ENCODE measurements around the gene ENC1. TPM values are rescaled to one million over a fixed set of nuclear protein-coding genes. Genes with fewer than 3 reads are reported as not detected.
"Not testable (repeated sequence)": the region's sequence is repeated elsewhere in the genome, so short reads cannot be mapped to it uniquely, and the experiment has no call there.

The ENC1 gene
- 1.2 and 2.0 TPM in 2 replicates for total RNA-seq

- peaks cover 35% of the 10 kb centered on the region for H3K4me1 Mint-ChIP-seq
- peak within 1 kb of the TSS; percentile 91 for H3K4me3 Mint-ChIP-seq
- H3K9me3 Mint-ChIP-seq: peaks cover 4% of the 10 kb centered on the region
- intact Hi-C loops (cut with micrococcal nuclease): loop anchor here (1.0 to 10.0 kb wide), 6 partner anchors 8 to 1076 kb away; partner anchors contain the start of genes ANKRA2 and UTP15
- H3K27ac Mint-ChIP-seq: peak within 1 kb of the TSS; percentile 47
- peaks cover 63% of the 10 kb centered on the region for H3K27me3 Mint-ChIP-seq
- peak; percentile 93 for DNase-seq
- H3K36me3 Mint-ChIP-seq (ENCODE audit: low read depth): no peaks in the 10 kb centered on the region
Measured at GRCh38 chr5:74640450-74640953, at the start of gene ENC1. Gene ENC1 (minus strand): TSS chr5:74640728. CDS start chr5:74636485, 4,243 bp downstream.

DNA sequence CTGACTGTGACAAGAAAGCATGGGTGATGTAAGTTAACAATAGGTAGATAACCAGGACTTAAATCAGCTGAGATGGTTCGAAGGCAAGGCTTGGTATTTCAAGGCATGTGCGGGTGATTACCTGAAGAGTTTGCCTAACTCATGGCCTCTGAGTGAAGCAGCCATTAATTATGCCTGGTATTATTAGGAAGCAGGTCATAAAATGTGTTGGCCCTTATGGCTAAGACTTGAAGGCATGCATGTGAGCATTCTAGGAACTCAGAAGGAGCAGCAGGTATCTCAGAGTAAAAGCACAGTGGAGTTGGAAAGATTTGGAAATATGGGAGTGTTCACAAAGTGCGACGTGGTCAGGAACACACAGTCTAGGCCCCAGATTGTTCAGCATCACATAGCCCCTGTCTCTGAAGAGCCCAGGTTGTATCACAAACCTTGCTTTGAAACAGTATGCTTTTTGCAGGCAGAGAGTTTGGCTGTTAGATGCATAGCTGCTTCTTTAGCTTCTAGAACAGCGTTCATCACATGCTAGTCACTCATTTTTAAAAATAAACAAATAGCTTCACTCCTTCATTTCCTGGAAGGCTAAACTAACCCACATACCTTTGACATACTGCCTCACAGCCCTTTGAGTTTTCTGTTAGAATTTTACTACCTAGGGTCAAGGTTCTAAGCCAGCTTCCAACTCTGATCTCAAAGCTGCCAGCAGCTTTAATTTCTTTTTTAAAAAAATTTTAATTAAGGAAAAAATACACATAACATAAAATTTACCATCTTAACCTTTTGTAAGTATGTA, 46.6 kb upstream of the ENC1 start:
- Mint-ChIP-seq H3K36me3 (ENCODE audit: low read depth) (peaks cover 27% of the 10 kb centered on the region), H3K4me1 (peaks cover 20% of the 10 kb centered on the region), H3K4me3 (peak overlapping the region; percentile 90), H3K27ac (no peak overlapping the region), H3K9me3 (no peaks in the 10 kb centered on the region), H3K27me3 (peaks cover 5% of the 10 kb centered on the region)
- peak; percentile 55 for DNase-seq
- intact Hi-C loops (cut with micrococcal nuclease): loop anchor here (5.0 kb wide), 2 partner anchors 80 to 175 kb away; partner anchors contain the start of genes GFM2 and NSA2

- peak; percentile 62 for DNase-seq
- H3K27ac Mint-ChIP-seq: peak overlapping the region; percentile 83
- H3K27me3 Mint-ChIP-seq: peaks cover 10% of the 10 kb centered on the region
- H3K36me3 Mint-ChIP-seq (ENCODE audit: low read depth): peaks cover 23% of the 10 kb centered on the region
- intact Hi-C loops (cut with micrococcal nuclease): loop anchor here (1.0 to 5.0 kb wide), 3 partner anchors 81 to 1121 kb away; partner anchors contain the start of genes ANKRA2, GFM2, NSA2 and UTP15
- peaks cover 20% of the 10 kb centered on the region for H3K4me1 Mint-ChIP-seq
- no peaks in the 10 kb centered on the region for H3K9me3 Mint-ChIP-seq
- H3K4me3 Mint-ChIP-seq: peak overlapping the region; percentile 90
Measured at GRCh38 chr5:74685979-74686631, 45.6 kb upstream of the ENC1 start.

DNA sequence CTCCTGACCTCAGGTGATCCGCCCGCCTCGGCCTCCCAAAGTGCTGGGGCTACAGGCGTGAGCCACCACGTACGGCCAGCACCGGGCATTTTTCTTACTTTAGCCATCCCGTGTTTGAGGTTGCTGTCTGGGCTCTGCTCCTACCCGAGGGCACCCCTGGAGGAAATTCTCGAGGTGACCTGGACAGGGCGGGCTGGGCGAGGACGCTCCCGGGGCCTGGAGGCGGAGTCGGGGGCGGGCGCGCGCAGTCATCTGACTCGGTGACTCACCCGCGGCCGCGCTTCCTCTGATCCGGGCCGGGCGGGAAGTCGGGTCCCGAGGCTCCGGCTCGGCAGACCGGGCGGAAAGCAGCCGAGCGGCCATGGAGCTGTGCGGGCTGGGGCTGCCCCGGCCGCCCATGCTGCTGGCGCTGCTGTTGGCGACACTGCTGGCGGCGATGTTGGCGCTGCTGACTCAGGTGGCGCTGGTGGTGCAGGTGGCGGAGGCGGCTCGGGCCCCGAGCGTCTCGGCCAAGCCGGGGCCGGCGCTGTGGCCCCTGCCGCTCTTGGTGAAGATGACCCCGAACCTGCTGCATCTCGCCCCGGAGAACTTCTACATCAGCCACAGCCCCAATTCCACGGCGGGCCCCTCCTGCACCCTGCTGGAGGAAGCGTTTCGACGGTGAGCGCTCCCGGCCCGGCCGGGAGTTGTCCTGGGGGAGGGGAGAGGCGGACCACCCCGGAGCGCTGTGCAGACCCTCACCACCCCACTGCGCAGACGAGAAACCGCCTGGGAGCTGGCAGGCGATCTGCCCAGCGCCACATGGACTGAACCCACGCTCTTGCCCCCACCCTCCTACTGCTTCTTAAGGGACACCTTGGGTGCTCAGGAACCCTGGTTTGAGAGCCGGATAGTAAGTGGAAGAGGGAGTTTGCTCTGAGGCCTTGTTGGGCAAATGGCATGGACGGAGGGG, 44.6 kb upstream of the ENC1 start, which contains the start of gene HEXB:
TSS of gene HEXB (plus strand) at position 334 of the 952 bp plus-strand sequence. CDS start at position 362, 28 bp downstream.
- intact Hi-C loops (cut with micrococcal nuclease): loop anchor here (1.0 to 5.0 kb wide), 3 partner anchors 82 to 1120 kb away; partner anchors contain the start of genes ANKRA2, GFM2, NSA2 and UTP15
- no peaks in the 10 kb centered on the region for H3K9me3 Mint-ChIP-seq
- peaks cover 13% of the 10 kb centered on the region for H3K27me3 Mint-ChIP-seq
- H3K4me3 Mint-ChIP-seq: peak within 1 kb of the TSS; percentile 90
- peak; percentile 96 for DNase-seq
- H3K27ac Mint-ChIP-seq: peak within 1 kb of the TSS; percentile 83
- H3K36me3 Mint-ChIP-seq (ENCODE audit: low read depth): peaks cover 18% of the 10 kb centered on the region
- H3K4me1 Mint-ChIP-seq: peaks cover 20% of the 10 kb centered on the region

DNA sequence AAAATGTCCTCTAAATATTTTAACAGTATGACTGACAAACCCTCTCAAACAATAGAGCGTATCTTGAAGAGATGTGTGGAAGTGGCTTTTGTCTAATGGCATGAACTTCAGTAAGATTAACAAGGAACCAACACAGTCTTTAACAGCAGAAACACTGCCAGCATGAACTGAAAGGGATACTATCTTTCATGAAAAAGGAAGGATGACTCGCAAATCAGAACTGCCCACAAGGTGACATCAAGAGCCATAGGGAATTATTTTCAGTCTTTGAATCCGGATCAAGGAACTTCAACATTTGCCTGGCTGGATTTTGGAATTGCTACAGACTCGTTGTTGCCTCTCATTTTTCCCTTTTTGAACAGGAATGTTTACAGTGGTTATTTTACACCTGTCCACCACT, 39.4 kb upstream of the ENC1 start:
- Mint-ChIP-seq H3K4me1 (no peaks in the 10 kb centered on the region), H3K27ac (no peak overlapping the region), H3K9me3 (no peaks in the 10 kb centered on the region), H3K36me3 (ENCODE audit: low read depth) (no peaks in the 10 kb centered on the region), H3K27me3 (peaks cover 30% of the 10 kb centered on the region), H3K4me3 (no peak overlapping the region)
- DNase-seq: no peak
- intact Hi-C loops (cut with micrococcal nuclease): no loop called here

DNA sequence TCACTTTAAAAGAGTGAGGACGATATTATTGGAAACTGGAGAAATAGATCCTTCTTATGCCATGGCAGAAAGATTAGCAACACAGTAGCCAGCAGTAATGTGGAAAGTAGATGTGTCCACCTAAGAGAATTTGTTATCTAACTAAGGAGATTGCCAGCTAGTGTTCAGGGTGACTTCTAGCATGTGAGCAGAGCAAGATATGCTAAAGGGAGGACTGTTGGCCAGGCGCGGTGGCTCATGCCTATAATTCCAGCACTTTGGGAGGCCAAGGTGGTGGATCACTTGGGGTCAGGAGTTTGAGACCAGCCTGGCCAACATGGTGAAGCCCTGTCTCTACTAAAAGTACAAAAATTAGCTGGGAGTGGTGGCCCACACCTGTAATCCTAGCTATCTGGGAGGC, 38.8 kb upstream of the ENC1 start:
- H3K4me1 Mint-ChIP-seq; DNase-seq; intact Hi-C loops (cut with micrococcal nuclease); H3K9me3 Mint-ChIP-seq; H3K4me3 Mint-ChIP-seq; H3K36me3 Mint-ChIP-seq (ENCODE audit: low read depth); H3K27ac Mint-ChIP-seq: not testable (repeated sequence)
- peaks cover 32% of the 10 kb centered on the region for H3K27me3 Mint-ChIP-seq

GRCh38 chr5:74678123-74678522, 37.6 kb upstream of the ENC1 start:
- H3K4me3 Mint-ChIP-seq; H3K27ac Mint-ChIP-seq; H3K36me3 Mint-ChIP-seq (ENCODE audit: low read depth); DNase-seq; H3K9me3 Mint-ChIP-seq; intact Hi-C loops (cut with micrococcal nuclease); H3K4me1 Mint-ChIP-seq: not testable (repeated sequence)
- H3K27me3 Mint-ChIP-seq: peaks cover 35% of the 10 kb centered on the region

GRCh38 chr5:74676466-74676865, 35.9 kb upstream of the ENC1 start:
- H3K27ac Mint-ChIP-seq; H3K4me1 Mint-ChIP-seq; DNase-seq; H3K9me3 Mint-ChIP-seq; intact Hi-C loops (cut with micrococcal nuclease); H3K36me3 Mint-ChIP-seq (ENCODE audit: low read depth); H3K4me3 Mint-ChIP-seq: not testable (repeated sequence)
- H3K27me3 Mint-ChIP-seq: peaks cover 33% of the 10 kb centered on the region

DNA sequence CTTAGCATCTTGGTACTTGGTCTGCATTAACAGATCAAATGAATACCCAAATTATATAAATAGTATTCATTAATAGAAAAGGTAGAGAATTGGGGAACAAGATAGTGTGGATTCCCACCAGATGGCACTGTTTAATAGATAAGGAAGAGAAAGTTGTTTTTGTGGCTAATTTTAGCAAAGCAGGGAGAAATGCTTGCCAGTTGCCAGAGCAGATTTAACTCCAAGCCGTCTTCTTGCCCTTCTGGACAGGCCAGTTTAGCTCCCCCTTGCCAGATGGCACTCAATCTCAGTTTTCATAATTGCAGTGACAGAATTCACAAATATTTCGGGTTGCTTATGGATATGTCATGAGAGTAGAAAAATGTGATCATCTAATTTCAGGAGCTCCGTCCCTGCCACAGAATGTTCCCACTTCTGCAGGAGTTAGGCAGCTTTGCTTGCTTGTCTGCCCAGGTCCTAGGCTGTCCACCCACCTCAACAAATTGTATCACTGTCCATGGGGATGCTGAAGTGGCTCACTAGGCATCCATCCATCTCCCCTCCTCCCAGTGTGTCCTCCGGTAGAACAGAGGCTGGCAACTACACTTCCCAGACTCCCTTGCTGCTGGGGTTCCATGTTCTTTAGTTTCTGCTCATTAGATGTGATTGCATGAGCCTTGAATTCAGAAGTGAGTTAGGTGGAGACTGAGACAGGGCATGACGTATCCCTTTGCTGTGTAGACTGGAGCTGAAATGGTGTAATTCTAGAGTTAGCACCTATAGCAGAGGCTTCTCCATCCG, 32.7 kb upstream of the ENC1 start:
- no peak for DNase-seq
- Mint-ChIP-seq H3K4me3 (no peak overlapping the region), H3K27ac (no peak overlapping the region), H3K9me3 (no peaks in the 10 kb centered on the region), H3K4me1 (no peaks in the 10 kb centered on the region), H3K27me3 (peaks cover 23% of the 10 kb centered on the region), H3K36me3 (ENCODE audit: low read depth) (no peaks in the 10 kb centered on the region)
- intact Hi-C loops (cut with micrococcal nuclease): loop anchor here (5.0 kb wide), 1 partner anchor 69 kb away; no protein-coding TSS in a partner anchor

DNA sequence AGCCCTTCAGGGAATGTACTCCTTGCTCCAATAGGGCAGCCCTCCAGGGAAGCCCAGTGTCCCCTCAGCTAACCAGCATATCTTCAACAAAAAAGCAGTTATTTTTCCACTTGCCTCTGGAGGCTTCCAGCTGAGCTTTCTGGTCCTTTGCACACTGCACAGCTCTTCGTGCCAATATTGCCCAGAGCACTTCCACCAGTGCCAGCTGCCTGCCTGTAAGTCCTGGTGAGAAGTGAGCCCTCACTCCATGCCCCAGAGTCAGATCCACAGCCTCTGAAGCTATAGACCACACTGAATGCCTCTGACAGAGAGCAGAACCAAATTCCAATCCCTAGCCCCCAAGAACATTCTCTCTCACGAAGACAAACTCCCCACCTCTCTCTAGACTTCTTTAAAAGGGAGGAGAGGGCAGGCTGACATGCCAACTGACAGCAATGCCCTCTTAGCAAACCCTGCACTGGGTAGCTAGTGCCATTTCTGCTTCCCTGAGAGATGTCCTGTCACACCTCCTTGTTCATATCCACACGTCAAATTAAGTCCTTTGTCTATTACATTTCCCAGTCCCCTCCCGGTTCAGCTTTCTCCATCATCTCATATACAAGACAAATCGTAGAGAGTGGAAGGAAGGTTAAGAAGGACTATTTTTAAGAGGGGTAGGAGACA, 31.8 kb upstream of the ENC1 start:
- no peak overlapping the region for H3K4me3 Mint-ChIP-seq
- no peaks in the 10 kb centered on the region for H3K9me3 Mint-ChIP-seq
- no peaks in the 10 kb centered on the region for H3K36me3 Mint-ChIP-seq (ENCODE audit: low read depth)
- intact Hi-C loops (cut with micrococcal nuclease): loop anchor here (5.0 kb wide), 1 partner anchor 70 kb away; no protein-coding TSS in a partner anchor
- no peaks in the 10 kb centered on the region for H3K4me1 Mint-ChIP-seq
- no peak for DNase-seq
- H3K27ac Mint-ChIP-seq: no peak overlapping the region
- H3K27me3 Mint-ChIP-seq: peaks cover 25% of the 10 kb centered on the region

GRCh38 chr5:74670396-74671038, 30.0 kb upstream of the ENC1 start:
- intact Hi-C loops (cut with micrococcal nuclease): loop anchor here (5.0 kb wide), 1 partner anchor 72 kb away; no protein-coding TSS in a partner anchor
- H3K27ac Mint-ChIP-seq: no peak overlapping the region
- peaks cover 30% of the 10 kb centered on the region for H3K27me3 Mint-ChIP-seq
- H3K9me3 Mint-ChIP-seq: no peaks in the 10 kb centered on the region
- H3K36me3 Mint-ChIP-seq (ENCODE audit: low read depth): no peaks in the 10 kb centered on the region
- no peaks in the 10 kb centered on the region for H3K4me1 Mint-ChIP-seq
- DNase-seq: no peak
- H3K4me3 Mint-ChIP-seq: no peak overlapping the region
